HG02759 (cell line): ENCODE data around the gene NR4A1.

ENCODE experiments used
- ATAC-seq: cut with Tn5 transposase; IDR thresholded peaks from one replicate; pipeline ENCODE4 v1.9.1; 2021; ENCODE audit warnings: mild to moderate bottlenecking, moderate library complexity; ENCODE audit not compliant: unreplicated experiment

NR4A1 gene

DNA sequence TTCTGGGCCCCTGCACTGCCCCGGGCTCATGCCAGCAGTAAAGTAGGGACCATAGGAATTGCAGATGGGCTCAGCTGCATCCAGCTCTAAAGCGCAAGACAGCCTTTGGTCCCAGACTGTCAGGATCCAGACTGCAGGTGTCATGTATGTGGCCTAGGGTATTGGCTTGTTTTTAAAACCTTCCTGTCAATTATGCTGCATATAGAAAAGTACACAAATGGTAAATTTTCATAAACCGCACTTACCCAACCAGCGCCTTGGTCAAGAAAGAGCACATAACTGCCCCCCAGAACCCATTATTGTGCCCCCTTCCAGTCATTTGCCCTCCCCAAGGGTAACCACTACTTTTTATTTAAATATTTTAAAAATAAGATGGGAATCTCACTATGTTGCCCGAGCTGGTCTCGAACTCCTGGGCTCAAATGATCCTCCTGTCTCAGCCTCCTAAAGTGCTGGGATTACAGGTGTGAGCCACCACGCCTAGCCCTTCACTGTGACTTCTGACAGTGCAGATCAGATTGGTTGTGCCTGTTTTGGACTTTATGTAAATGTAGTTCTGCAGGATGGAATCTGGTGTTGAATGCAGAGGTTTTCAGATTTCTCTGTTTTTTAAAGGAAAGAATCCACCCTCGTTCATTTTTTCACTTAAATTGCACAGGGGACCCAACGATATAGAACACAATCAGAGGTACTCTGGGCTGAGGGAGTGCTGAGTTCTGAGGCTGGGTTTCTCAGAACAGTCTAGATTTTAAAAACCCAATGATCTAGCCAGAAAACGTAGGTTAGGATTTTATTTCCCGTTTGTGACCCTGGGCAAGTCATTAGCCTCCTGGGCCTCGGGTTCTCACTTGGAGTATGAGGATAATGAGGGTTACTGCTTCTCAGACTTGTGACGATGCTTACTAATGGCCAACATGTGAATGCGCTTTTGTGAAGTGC, 6.7 kb downstream of the NR4A1 start:
- ATAC-seq = no peak

DNA sequence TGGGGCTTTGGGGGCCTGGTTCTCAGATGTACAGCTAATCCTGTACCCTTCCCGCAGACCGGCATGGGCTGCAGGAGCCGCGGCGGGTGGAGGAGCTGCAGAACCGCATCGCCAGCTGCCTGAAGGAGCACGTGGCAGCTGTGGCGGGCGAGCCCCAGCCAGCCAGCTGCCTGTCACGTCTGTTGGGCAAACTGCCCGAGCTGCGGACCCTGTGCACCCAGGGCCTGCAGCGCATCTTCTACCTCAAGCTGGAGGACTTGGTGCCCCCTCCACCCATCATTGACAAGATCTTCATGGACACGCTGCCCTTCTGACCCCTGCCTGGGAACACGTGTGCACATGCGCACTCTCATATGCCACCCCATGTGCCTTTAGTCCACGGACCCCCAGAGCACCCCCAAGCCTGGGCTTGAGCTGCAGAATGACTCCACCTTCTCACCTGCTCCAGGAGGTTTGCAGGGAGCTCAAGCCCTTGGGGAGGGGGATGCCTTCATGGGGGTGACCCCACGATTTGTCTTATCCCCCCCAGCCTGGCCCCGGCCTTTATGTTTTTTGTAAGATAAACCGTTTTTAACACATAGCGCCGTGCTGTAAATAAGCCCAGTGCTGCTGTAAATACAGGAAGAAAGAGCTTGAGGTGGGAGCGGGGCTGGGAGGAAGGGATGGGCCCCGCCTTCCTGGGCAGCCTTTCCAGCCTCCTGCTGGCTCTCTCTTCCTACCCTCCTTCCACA, 7.6 kb downstream of the NR4A1 start:
- ATAC-seq = no peak

DNA sequence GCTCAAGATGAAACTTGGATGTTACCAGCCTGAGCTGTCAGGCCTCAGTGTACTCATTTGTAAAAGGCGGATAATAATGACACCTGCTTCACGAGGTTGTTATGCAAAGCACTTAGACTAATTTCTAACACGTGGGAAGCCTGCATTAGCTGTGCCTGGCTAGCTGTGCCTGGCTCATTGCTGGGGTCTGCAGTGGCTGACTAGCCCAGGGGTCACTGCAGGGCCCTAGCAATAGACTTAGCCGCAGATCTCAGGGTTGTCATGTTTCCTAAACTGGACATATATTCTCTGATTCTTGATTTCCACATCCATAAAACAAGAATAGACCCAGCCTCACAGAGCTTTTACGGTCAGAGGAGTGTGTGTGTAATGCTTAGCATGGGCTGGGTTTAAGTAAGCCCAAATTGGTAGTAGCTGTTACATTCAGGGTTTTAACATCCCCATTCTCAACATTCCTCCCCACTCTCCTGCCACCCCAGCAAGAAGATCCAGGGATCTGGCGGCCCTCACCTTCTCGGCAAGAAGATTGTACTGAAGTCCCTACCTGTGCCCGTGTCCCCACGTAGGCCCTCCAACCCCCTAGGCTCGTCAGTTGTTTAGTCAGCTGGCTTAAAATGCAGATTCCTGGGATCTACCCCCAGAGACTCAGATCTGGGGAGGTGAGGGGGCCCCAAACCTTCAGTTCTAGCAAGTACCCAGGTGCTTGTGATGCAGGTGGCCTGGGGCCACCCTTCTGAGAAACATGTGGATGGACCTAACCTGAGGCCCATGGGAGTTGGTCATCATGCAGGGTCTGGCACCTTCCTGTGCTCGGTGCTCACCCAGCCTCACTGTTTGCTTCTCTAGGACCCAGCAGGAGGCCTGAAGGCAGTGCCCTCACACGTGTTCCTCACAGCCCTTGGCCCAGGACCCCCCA, 8.6 kb downstream of the NR4A1 start:
- no peak for ATAC-seq

DNA sequence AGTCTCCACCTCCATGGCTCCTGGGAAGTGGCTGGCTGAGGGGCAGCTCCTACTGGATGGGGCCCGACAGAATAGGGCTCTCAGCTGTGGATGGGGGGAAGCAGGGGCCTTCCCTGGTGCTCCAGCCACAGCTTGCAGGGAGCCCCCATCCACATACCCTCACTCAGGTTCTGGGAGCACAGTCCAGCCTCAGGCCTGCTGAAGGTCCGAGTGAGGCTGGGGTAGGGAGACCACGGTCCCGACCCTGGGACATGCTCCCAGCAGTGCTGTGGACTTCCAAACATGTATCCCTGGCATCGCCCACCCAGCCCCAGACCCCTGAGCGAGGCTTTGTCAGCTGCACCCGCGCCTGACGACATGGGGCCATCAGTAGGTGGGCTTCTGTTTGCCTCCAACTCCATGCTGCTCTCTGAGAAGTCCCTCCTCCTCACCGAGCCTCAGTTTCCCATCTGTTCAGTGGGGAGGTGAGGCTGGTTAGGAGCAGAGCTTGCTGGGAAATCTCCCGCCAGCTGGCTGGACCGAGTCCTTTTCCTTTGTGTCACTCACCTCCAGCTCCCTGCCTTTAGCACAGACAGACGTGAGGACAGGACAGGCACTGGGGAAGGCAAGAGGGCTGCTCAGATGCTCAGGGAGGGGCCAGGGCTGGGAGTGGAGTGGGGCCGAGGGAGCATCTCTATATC, 9.4 kb downstream of the NR4A1 start:
- ATAC-seq = no peak

DNA sequence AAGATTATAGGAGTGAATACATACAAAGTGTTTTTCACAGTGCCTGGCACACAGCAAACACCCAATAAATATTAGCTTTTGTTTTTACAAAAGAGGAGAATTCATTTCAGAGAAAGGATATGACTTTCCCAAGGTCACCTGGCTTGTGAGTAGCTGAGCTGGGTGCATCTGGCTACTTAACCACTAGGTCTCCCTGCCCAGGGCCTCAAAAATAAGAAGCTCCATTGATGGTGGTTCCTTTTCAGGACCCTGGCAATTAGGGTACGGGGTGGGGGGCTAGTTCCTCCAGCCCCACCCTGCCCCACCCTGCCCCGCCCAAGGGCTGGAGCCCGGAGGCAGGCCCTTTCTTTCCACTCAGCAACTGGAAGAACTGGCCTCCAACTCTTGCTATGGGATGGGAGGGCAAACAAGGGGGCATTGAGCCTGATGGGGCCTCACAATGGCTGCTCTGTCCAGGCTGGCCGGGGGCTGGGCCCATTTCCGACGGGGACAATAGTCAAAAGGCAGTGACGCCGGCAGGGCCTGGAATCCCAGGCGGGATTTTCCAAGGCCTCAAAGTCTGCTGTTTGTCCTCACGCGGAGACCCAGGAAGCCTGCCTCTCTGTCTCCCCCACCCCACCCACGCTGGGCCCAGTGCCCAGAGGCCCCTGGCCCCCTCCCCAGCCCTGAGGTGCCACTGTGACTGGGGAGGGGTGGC, 10.4 kb downstream of the NR4A1 start:
- no peak for ATAC-seq

DNA sequence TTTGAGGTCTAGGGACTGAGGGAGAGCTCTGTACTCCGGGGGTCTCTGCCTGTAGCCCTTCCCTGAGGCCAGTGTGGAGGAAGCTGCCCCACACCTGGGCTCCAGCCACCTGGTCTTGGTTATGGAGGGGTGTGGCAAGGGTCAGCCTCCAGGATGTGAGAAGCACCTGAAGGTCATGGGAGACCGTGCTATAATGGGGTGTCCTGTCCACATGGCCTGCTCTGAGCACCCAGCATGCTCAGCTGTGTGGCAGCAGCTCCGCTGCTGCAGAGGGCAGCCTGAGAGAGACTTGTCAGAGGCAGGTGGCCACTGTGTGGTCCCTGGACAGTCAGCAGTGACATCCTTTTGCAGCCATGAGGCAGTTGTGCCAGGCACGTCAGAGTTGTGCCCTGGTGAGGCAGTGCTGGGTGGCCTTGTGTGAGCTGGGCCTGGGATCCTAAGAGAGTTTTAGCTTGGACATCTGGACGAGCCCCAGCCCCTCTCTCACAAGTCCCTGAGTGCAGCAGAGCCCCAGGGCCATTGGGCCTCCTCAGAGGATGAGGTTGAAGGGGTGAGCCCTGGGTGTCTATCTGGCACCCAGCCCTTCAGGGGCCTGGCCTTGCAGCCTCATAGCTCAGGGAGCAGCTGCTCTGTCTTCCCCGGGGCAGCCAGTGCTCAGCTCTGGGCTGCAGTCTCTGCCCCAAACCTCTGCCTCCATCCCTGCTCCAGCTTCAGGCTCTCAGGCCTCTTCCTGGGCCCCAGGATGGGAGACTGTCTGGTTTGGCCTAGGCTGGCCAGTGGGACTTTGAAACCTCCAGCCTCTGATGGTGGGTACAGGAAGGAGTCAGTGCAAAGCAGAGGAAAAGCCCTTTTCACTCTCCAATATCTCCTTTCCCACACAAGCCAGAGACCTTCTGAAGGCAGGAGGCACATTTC, 11.2 kb downstream of the NR4A1 start:
- no peak for ATAC-seq

DNA sequence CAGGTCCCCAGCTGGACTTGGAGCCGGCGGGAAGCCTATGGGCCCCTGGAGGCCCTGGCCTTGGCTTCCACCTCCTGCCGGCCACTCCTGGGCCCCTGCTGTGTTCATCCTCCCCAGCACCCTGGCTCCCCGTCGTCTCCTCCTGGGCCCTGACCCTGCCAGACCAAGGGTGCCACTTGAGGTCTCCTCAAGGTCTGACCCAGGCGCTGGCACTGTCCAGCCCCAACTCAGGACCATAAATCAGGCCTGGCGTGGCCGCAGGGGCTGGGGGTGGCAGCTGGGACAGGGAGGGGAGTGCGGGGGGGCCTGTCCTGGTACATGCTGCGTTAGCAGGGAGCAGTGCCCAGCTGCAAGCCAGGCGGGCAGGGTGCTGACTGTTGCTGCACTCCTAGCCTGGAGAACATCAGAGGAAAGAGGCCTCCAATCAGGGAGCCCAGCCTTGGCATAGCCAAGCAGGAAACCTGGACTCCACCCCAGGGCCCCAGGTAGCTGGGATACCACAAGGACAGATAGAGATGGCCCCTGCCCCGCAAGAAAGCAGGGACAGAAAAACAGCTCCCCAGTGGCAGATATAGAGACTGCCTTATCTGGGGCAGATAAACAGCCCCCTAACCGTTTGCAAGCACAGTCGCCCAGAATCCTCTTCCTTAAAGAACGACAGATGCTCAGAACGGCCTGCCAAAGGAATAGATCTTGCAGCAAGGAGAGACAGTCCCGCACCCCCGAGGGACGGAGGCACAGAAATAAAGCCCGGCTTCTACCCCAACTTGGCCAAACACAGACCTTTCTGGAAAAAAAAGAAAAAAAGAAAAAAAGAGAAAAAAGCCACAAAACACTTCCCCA, 12.1 kb downstream of the NR4A1 start:
- ATAC-seq = no peak

DNA sequence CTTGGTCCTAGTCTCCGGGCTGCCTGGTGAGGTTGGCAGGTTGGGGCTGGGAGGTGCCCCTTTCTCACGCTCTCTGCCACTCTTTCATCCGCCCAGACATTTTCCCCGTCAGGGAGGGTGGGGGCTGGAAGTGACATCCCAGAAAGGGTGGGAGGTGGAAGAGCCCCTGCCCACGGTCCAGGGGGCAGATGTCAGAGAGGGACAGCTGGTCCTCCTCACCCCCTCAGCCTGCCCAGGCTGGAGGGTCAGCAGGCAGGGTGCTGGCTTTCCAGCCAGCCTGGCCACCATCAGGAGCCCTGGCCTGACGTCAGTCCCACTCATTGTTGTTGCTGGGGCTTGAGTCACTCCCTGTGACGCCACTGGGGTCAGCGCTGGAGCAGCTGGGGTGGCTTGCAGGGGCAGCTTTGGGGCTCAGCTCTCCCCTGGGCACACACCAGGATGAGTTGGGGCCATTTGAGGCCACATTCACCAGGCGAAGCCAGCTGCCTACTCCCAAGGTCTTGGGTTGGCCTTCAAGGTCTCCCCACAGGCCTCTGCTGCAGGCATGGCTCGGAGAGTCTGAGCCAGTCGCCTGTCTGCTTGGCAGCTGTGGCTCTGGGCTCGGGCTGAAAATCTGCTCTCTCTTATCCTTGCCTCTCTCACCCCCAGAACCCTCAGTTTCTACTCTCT, 12.9 kb downstream of the NR4A1 start:
- ATAC-seq = no peak

DNA sequence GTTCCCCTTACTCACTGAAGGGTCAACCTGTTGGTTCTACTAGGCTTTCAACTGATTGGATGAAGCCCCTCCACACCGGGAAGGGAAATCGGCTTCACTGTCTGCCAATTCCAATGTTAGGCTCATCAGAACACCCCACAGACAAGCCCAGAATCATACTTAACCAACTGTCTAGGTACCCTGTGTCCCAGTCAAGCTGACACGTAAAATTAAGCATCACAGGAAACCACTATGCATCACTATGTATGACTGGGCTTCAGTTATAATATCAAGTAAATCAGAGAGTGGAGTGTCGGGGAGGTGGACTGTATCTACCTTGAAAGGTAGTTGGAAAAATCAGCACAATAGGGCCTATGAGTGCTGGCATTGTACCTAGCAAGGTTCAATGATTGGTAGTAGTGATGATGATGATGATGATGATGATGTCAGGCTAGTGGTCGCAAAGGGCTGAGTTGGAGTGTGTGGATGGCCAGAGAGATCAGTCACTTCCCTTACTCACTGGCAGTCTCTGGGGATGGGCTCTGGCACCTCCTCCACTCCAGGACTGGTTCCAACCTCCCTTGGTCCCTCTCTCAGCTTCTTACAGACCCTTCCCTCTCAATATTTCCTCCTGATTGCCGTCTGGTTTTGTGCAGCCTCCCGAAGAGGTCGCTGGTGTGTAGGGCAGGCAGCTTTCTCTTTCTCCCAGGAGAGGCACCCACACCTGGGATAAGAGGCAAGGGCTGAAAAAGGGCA, 15.3 kb downstream of the NR4A1 start:
- ATAC-seq = no peak

DNA sequence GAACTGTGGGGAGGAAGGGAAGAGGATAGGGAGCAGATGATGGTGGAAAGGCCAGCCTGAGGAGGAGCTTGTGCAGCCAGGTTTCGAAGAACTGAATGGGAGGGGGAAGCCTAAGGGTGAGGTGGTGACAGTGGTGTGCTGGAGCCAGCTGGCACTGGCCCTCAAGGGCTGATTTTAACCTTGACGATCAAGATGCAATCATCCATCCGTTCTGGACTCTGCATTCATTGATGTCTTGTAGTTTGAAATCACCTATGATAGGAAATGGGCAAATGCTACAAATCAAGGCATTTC, 15.8 kb downstream of the NR4A1 start:
- ATAC-seq = no peak

DNA sequence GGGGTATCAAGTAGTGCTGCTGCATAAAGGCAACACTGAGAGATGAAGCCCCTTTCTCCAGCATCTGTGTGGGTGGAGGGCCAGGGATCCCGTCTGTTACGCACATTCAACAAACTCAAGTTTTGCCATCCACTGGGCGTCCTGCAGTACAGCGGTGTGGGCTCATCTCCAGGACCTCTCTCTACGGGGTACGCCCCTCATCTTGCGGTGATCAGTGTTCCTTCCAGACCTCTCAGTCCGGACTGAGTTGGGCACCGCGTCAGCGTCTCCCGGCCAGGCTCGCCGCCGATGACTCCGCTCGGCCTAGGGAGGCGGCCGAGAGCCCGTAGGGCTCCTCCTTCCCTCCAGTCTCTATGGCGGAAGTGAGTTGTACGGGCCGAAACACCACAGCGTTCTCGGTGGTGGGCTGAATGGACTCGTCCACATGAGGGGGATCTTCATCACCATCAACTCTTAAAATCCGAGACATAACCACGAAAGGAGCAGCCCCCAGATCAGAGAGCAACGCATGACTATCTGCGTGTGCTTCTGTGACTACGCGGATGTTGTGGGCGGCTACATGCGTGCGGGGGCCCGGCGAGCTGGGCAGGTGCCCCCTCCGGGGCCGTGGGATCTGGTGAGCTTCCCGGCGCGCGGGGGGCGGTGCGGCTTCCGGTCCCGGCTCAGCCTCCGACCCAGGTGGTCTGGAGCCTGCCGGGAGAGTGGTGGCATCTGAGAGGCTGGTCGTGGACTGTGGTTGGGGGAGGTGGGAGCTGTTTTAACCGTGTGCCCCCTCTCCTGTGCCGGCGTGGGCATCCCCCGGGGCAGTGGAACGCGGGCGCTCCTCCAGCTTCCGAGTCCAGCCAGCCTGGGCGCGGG, 18.3 kb downstream of the NR4A1 start, which contains the start of gene ATG101:
Gene ATG101, plus strand, starts transcription at position 652 of the 858 bp plus-strand sequence. CDS start 3,673 bp downstream, outside the sequence.
- ATAC-seq = peak; percentile 93

DNA sequence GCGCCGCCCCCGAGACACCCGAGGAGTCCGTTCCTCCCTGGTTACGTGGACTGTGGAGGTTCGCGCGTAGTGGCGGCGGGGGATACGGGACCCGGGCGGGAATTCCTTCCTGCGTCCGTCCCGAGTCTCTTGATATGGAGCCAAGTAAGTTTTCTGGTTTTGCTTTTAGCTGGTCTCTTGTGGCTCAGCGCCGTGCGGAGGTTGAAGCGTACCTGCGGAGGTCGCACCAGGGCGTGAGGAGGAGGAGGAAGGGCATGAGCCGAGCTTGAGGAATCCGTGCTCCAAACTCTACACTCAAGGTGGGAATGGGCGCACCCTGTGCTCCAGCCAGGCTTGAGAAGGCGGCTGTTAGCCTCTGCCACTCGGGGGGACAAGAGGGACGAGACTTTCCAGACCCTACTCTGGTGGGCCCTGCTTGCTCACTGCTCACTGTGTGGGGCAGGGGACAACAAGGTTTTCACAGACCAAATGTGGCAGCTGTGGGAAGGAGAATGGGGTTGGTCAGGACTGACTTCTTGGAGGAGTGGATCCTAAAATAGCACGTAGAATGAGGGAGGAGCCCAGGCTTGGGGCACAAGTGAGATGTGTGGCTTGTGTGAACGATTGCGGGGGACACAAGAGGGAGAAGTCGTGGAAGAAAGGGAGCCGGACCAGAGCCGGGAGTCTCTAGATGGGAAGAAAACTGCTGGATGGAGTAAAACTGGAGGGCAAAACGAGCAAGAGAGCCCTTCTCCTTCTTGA, 19.1 kb downstream of the NR4A1 start:
- peak; percentile 22 for ATAC-seq

DNA sequence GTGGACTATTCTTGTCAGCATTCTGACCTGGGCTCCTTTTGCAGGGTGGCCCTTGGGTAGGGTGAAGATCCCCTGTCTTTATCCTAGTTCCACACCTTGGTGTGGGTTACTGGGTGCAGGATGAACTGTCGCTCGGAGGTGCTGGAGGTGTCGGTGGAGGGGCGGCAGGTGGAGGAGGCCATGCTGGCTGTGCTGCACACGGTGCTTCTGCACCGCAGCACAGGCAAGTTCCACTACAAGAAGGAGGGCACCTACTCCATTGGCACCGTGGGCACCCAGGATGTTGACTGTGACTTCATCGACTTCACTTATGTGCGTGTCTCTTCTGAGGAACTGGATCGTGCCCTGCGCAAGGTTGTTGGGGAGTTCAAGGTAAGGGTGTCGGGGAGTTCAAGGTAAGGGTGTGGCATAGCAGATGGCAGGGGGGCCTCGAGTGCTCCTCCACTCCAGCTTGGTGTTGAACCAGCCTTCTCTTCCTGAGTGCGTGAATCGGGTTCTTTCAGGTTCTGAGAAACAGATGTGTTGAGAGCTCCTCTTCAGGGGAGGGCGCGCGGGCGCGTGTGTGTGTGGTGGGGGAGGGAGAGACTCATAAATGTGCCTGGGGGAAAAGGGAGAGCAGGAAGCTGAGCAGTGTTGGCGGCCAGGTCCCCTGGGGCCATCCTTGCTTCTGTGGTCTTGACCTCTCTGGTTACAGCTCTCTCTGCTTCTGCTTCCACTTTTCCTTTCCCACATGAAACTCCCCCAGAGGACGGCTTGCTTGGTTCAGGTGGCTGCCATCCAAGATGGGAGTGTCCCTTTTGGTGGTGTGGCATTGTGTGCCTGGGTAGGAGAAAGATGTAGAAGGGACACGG, 22.5 kb downstream of the NR4A1 start:
- no peak for ATAC-seq
